ENCODE data around the gene CD302.

The CD302 gene

GRCh38 chr2:159758686-159759085, 39.3 kb downstream of the CD302 start:
- TF ChIP-seq CTCF (IDR thresholded peaks at IDR 0.05), result no peak

DNA sequence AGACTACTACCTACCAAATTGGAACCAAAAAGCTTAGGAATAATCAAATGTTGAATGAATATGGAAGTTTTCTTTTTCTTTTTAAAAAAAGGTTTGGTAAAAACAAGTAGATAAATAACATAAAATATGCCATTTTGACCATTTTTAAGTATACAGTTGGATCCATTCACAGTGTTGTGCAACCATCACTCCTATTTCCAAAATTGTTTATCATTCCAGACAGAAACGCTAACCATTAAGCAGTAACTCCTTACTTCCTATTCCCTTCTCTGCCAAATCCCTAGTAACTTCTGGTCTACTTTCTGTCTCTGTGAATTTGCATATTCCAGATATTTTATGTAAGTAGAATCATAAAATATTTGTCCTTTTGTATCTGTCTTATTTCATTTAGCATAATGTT, 39.8 kb downstream of the CD302 start:
- Histone ChIP-seq H3K27ac (no peak overlapping the region), H3K36me3 (peaks cover 30 to 51% (median 33%) of the 10 kb centered on the region in 3 donors), H3K27me3 (no peaks in the 10 kb centered on the region), H3K4me1 (peaks cover 0 to 71% (median 23%) of the 10 kb centered on the region in 4 donors), H3K4me3 (no peak overlapping the region), H3K9me3 (no peaks in the 10 kb centered on the region)
- DNase-seq, result no peak
- intact Hi-C loops (cut with DNase I; ENCODE audit: low total_unique reads), result no loop called here
- no peak for TF ChIP-seq CTCF (IDR thresholded peaks at IDR 0.05)

More at GRCh38 chr2:159758686-159759085, 39.3 kb downstream of the CD302 start:
- H3K27ac ChIP-seq, result no peak overlapping the region
- intact Hi-C loops (cut with DNase I; ENCODE audit: low total_unique reads), result no loop called here
- no peaks in the 10 kb centered on the region for H3K27me3 ChIP-seq
- no peak overlapping the region for H3K4me3 ChIP-seq
- no peaks in the 10 kb centered on the region for H3K9me3 ChIP-seq
- no peak for DNase-seq
- peaks cover 25 to 49% (median 28%) of the 10 kb centered on the region in 3 donors for H3K36me3 ChIP-seq
- peaks cover 0 to 68% (median 23%) of the 10 kb centered on the region in 4 donors for H3K4me1 ChIP-seq

DNA sequence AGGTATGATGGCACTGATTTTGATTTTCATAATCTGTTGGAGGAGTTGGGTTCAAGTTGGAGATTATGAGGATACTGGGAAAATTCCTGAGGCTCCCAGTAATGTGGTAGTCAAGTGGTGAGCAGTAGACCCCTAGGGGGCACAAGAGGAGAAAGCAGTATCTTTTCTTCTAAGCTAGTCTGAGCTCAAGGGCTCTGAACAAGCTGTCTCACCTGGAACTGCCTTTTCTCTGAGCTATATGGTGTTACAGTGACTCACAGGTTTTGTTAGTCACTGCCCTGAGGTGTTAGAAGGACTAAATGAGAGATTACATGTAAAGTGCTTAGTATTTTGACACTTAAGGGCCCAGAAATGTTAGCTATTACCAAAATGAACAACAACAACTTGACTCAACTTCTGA, 42.2 kb downstream of the CD302 start:
- Histone ChIP-seq H3K27ac (no peak overlapping the region), H3K27me3 (no peaks in the 10 kb centered on the region), H3K36me3 (peaks cover 41 to 57% (median 43%) of the 10 kb centered on the region in 3 donors), H3K9me3 (no peaks in the 10 kb centered on the region), H3K4me1 (peaks cover 0 to 55% (median 16%) of the 10 kb centered on the region in 4 donors), H3K4me3 (no peak overlapping the region)
- TF ChIP-seq CTCF (IDR thresholded peaks at IDR 0.05), result no peak
- no peak for DNase-seq
- intact Hi-C loops (cut with DNase I; ENCODE audit: low total_unique reads), result no loop called here

DNA sequence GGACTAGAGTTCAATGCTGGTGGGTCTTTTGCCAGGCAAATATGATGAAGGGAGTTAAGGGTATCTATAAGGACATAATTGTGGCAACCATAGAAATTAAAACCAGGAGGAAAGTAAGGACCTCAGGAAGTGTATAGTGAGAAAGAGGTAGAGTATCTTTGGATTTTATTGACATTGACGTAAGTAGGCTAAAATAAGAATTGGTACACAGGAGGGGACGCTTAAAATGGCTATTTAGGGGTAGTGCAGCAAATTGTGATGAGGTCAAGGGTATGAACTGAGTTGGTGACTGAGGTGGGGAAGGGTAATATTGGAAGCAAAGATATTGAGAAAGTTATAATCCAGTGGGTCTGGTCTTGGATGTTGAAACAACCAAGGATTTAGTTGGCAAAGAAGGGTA, 43.0 kb downstream of the CD302 start:
- no peaks in the 10 kb centered on the region for H3K9me3 ChIP-seq
- intact Hi-C loops (cut with DNase I; ENCODE audit: low total_unique reads), result no loop called here
- no peak overlapping the region for H3K4me3 ChIP-seq
- no peak for DNase-seq
- TF ChIP-seq CTCF (IDR thresholded peaks at IDR 0.05), result no peak
- H3K4me1 ChIP-seq, result peaks cover 0 to 47% (median 12%) of the 10 kb centered on the region in 4 donors
- H3K27ac ChIP-seq, result no peak overlapping the region
- peaks cover 37 to 55% (median 44%) of the 10 kb centered on the region in 3 donors for H3K36me3 ChIP-seq
- no peaks in the 10 kb centered on the region for H3K27me3 ChIP-seq

- Histone ChIP-seq H3K9me3 (no peaks in the 10 kb centered on the region), H3K4me3 (no peak overlapping the region), H3K27ac (no peak overlapping the region), H3K36me3 (peaks cover 37 to 66% (median 43%) of the 10 kb centered on the region in 3 donors), H3K4me1 (peaks cover 0 to 35% (median 8%) of the 10 kb centered on the region in 4 donors), H3K27me3 (no peaks in the 10 kb centered on the region)
- TF ChIP-seq CTCF (IDR thresholded peaks at IDR 0.05), result no peak
- intact Hi-C loops (cut with DNase I; ENCODE audit: low total_unique reads), result no loop called here
- no peak for DNase-seq
These were observed 44.2 kb downstream of the CD302 start for GRCh38 chr2:159753797-159754196.

GRCh38 chr2:159750873-159751272, 47.1 kb downstream of the CD302 start:
- no peak for DNase-seq
- peaks cover 39 to 71% (median 54%) of the 10 kb centered on the region in 3 donors for H3K36me3 ChIP-seq
- H3K4me3 ChIP-seq, result no peak overlapping the region
- peaks cover 0 to 13% (median 0%) of the 10 kb centered on the region in 4 donors for H3K4me1 ChIP-seq
- intact Hi-C loops (cut with DNase I; ENCODE audit: low total_unique reads), result no loop called here
- H3K9me3 ChIP-seq, result no peaks in the 10 kb centered on the region
- TF ChIP-seq CTCF (IDR thresholded peaks at IDR 0.05), result no peak
- no peak overlapping the region for H3K27ac ChIP-seq
- no peaks in the 10 kb centered on the region for H3K27me3 ChIP-seq

All from tibial artery (tissue), 4 donors.